Activated B cell treated with CpG ODN at 0.5 μM for 24 hours (primary cell): ENCODE results near the gene PDYN. TPM values are rescaled to one million over a fixed set of nuclear protein-coding genes. Genes with fewer than 3 reads are reported as not detected.

ENCODE experiments used
- ATAC-seq: fragments of 200-7000 bp; cut with Tn5 transposase; one replicate; pipeline ENCODE4 v1.10.0; 2021; ENCODE audit warnings: low read depth, mild to moderate bottlenecking, moderate library complexity
- CTCF ChIA-PET: fragments of 350-600 bp; sonication (Branson Sonifier 250); formaldehyde crosslinking; loops from one replicate; lab custom pipeline; 2021; ENCODE audit warnings: antibody characterized with exemption; lab: Charles Lee
- POLR2A ChIA-PET: fragments of 350-600 bp; sonication (Branson Sonifier 250); formaldehyde crosslinking; loops from one replicate; lab custom pipeline; 2021; ENCODE audit warnings: antibody characterized with exemption; lab: Charles Lee
- DNase-seq: peaks from one replicate; pipeline ENCODE4 v3.0.0; 2022
- H3K27ac Mint-ChIP-seq: one replicate; pipeline ENCODE4 v1.8.0; 2020; ENCODE audit warnings: mixed read lengths
- H3K27me3 Mint-ChIP-seq: one replicate; pipeline ENCODE4 v1.8.0; 2021; ENCODE audit warnings: mixed read lengths
- H3K36me3 Mint-ChIP-seq: one replicate; pipeline ENCODE4 v1.8.0; 2021; ENCODE audit warnings: low read depth, mixed read lengths
- H3K4me1 Mint-ChIP-seq: one replicate; pipeline ENCODE4 v1.8.0; 2021; ENCODE audit warnings: mixed read lengths
- H3K4me3 Mint-ChIP-seq: one replicate; pipeline ENCODE4 v1.8.0; 2020; ENCODE audit warnings: mild to moderate bottlenecking, mixed read lengths
- H3K9me3 Mint-ChIP-seq: one replicate; pipeline ENCODE4 v1.8.0; 2020; ENCODE audit warnings: mixed read lengths
- CTCF ChIP-seq: fragments of 200-600 bp; IDR thresholded peaks from one replicate; pipeline ENCODE4 v1.8.0; 2022; ENCODE audit warnings: antibody characterized with exemption, mild to moderate bottlenecking
- intact Hi-C: fragments of 100-400 bp; cut with micrococcal nuclease; formaldehyde crosslinking; loops from one replicate; pipeline ENCODE4 v1.15.1; 2024
- total RNA-seq: library from RNA; stranded (reverse); gene quantifications from 2 replicates; pipeline ENCODE4 v1.2.3, GENCODE V29; 2022

PDYN gene
- total RNA-seq, 1 donor from 2014 or later: not detected

- ChIA-PET CTCF (interaction anchor here (1.7 kb wide), 1 partner anchor 181 kb away, joined by 3 read pairs; no protein-coding TSS in a partner anchor), POLR2A (no interaction called here)
- H3K4me3 Mint-ChIP-seq: no peak overlapping the region
Measured at GRCh38 chr20:1945660-1946059, 48.2 kb downstream of the PDYN start.

GRCh38 chr20:1945134-1945618 lies 48.7 kb downstream of the PDYN start:
- H3K9me3 Mint-ChIP-seq: no peaks in the 10 kb centered on the region
- POLR2A ChIA-PET: interaction anchor here (0.6 kb wide), 1 partner anchor 9 kb away, joined by 3 read pairs; no protein-coding TSS in a partner anchor
- H3K36me3 Mint-ChIP-seq: no peaks in the 10 kb centered on the region
- no peak for TF ChIP-seq CTCF
- peaks cover 18% of the 10 kb centered on the region for H3K4me1 Mint-ChIP-seq
- no peak overlapping the region for H3K4me3 Mint-ChIP-seq
- ATAC-seq (no peak), DNase-seq (no peak)
- CTCF ChIA-PET: no interaction called here
- intact Hi-C loops: no loop called here
- H3K27ac Mint-ChIP-seq: no peak overlapping the region
- H3K27me3 Mint-ChIP-seq: peaks cover 8% of the 10 kb centered on the region

More at GRCh38 chr20:1945660-1946059, 48.2 kb downstream of the PDYN start:
- DNase-seq (no peak), ATAC-seq (no peak)
- intact Hi-C loops: no loop called here
- no peak for TF ChIP-seq CTCF
- Mint-ChIP-seq H3K9me3 (no peaks in the 10 kb centered on the region), H3K4me1 (peaks cover 18% of the 10 kb centered on the region), H3K27ac (no peak overlapping the region), H3K27me3 (peaks cover 8% of the 10 kb centered on the region), H3K36me3 (no peaks in the 10 kb centered on the region)

- Mint-ChIP-seq H3K4me3 (no peak overlapping the region), H3K36me3 (no peaks in the 10 kb centered on the region), H3K4me1 (peaks cover 14% of the 10 kb centered on the region), H3K9me3 (no peaks in the 10 kb centered on the region), H3K27ac (no peak overlapping the region), H3K27me3 (peaks cover 8% of the 10 kb centered on the region)
- ATAC-seq (no peak), DNase-seq (no peak)
- no peak for TF ChIP-seq CTCF
- ChIA-PET CTCF (no interaction called here), POLR2A (interaction anchor here (0.6 kb wide), 1 partner anchor 10 kb away, joined by 3 read pairs; no protein-coding TSS in a partner anchor)
- intact Hi-C loops: no loop called here
Measured at GRCh38 chr20:1944345-1945091, 49.3 kb downstream of the PDYN start.

- TF ChIP-seq CTCF: no peak
- Mint-ChIP-seq H3K9me3 (no peaks in the 10 kb centered on the region), H3K36me3 (no peaks in the 10 kb centered on the region), H3K27me3 (peaks cover 8% of the 10 kb centered on the region), H3K4me1 (peaks cover 14% of the 10 kb centered on the region), H3K4me3 (no peak overlapping the region), H3K27ac (no peak overlapping the region)
- POLR2A ChIA-PET: no interaction called here
- CTCF ChIA-PET: no interaction called here
- ATAC-seq (no peak), DNase-seq (no peak)
- intact Hi-C loops: no loop called here
Measured at GRCh38 chr20:1943275-1944002, 50.4 kb downstream of the PDYN start.
